ENCODE results near the gene ASIC2. TPM values are rescaled to one million over a fixed set of nuclear protein-coding genes. Genes with fewer than 3 reads are reported as not detected.

The ASIC2 gene
- total RNA-seq, 1 experiment from 2014 or later, result not detected

- TF ChIP-seq SRF (IDR thresholded peaks at IDR 0.05; ENCODE audit: low read depth), result no peak
- no peak for TF ChIP-seq ZFX (IDR thresholded peaks at IDR 0.05)
- TF ChIP-seq FOSL1 (IDR thresholded peaks at IDR 0.05; ENCODE audit: low read depth), result no peak
- TF ChIP-seq ZNF274 (IDR thresholded peaks at IDR 0.05; ENCODE audit: low read depth, low read length), result no peak
Observed at GRCh38 chr17:33163533-33164168, 129.4 kb downstream of the ASIC2 start (continued).

GRCh38 chr17:33154869-33155455, 138.1 kb downstream of the ASIC2 start:
- CTCF ChIA-PET, result no interaction called here
- H3K27me3 ChIP-seq (ENCODE audit: insufficient read depth, low read length), result 0 out of 2 replicates have a peak, but pooled peaks cover 14% of the 10 kb centered on the region
- H3K36me3 ChIP-seq (ENCODE audit: control insufficient read depth in 1 of 2, insufficient read depth in 2 of 2, low read length in 2 of 2), result no peaks in the 10 kb centered on the region
- DNase-seq (ENCODE audit: low read depth, low spot score) (no peak), ATAC-seq (no peak)
- intact Hi-C loops (cut with micrococcal nuclease), result no loop called here
- H2AFZ ChIP-seq (ENCODE audit: low read depth, low read length, poor library complexity, severe bottlenecking), result no peak overlapping the region
- no TSS peak for BruUV-seq (replicated peaks)
- no peak overlapping the region for H3K4me2 ChIP-seq (ENCODE audit: low read length)
- H3K9me2 ChIP-seq (ENCODE audit: insufficient read depth), result no peaks in the 10 kb centered on the region
- no peaks in the 10 kb centered on the region for H3K4me1 ChIP-seq (ENCODE audit: control insufficient read depth in 1 of 2, insufficient read depth in 2 of 2, low read length in 2 of 2)
- no peaks in the 10 kb centered on the region for H4K20me1 ChIP-seq (ENCODE audit: insufficient read depth)
- no peak overlapping the region for H3K4me3 ChIP-seq (replicated peaks in 1 of 2; ENCODE audit: low read depth in 1 of 2, low read length in 2 of 2)
- RAD21 ChIA-PET (ENCODE audit: low non-redundant PET in 1 of 2, low total read pairs in 2 of 2, uncharacterized antibody in 2 of 2, unreplicated experiment in 2 of 2), result no interaction called here
- H3K9ac ChIP-seq (ENCODE audit: low read length), result no peak overlapping the region
- no peak overlapping the region for H3K27ac ChIP-seq (ENCODE audit: low read depth, low read length)
- TF ChIP-seq ELF1 (IDR thresholded peaks at IDR 0.05; ENCODE audit: borderline replicate concordance, low read depth), result no peak
- no peak for TF ChIP-seq ZBTB33 (IDR thresholded peaks at IDR 0.05; ENCODE audit: extremely low read depth, insufficient replicate concordance, low read length)
- no peak for TF ChIP-seq TCF7L2 (IDR thresholded peaks at IDR 0.05; ENCODE audit: borderline replicate concordance, extremely low read depth, insufficient read depth, insufficient read length)
- TF ChIP-seq SIN3A (IDR thresholded peaks at IDR 0.05; ENCODE audit: low read depth), result no peak
- TF ChIP-seq CBX3 (IDR thresholded peaks at IDR 0.05; ENCODE audit: low read depth), result no peak
- TF ChIP-seq FOSL1 (IDR thresholded peaks at IDR 0.05; ENCODE audit: low read depth), result no peak
- no peak for TF ChIP-seq EZH2phosphoT487 (IDR thresholded peaks at IDR 0.05; ENCODE audit: borderline replicate concordance)
- no peak for TF ChIP-seq CEBPB (IDR thresholded peaks at IDR 0.05; ENCODE audit: low read depth)
- no peak for TF ChIP-seq JUND (IDR thresholded peaks at IDR 0.05)
- TF ChIP-seq YY1 (IDR thresholded peaks at IDR 0.05; ENCODE audit: extremely low read depth, insufficient replicate concordance, low read depth, low read length), result no peak
- TF ChIP-seq EZH2 (IDR thresholded peaks at IDR 0.05), result no peak
- POLR2A ChIA-PET, result no interaction called here
- no peaks in the 10 kb centered on the region for H3K9me3 ChIP-seq (ENCODE audit: control insufficient read depth in 1 of 2, insufficient read depth in 1 of 2, low read depth in 1 of 2, low read length in 2 of 2)
- no peaks in the 10 kb centered on the region for H3K79me2 ChIP-seq (ENCODE audit: insufficient read depth, low read length)
